NCI-H748 (cell line): Measurements from ENCODE around the gene SRPRB.

Source experiments
- DNase-seq: peaks from one replicate; lab custom pipeline; 2025; ENCODE audit not compliant: unreplicated experiment; lab: John Stamatoyannopoulos, UW

SRPRB gene

DNA sequence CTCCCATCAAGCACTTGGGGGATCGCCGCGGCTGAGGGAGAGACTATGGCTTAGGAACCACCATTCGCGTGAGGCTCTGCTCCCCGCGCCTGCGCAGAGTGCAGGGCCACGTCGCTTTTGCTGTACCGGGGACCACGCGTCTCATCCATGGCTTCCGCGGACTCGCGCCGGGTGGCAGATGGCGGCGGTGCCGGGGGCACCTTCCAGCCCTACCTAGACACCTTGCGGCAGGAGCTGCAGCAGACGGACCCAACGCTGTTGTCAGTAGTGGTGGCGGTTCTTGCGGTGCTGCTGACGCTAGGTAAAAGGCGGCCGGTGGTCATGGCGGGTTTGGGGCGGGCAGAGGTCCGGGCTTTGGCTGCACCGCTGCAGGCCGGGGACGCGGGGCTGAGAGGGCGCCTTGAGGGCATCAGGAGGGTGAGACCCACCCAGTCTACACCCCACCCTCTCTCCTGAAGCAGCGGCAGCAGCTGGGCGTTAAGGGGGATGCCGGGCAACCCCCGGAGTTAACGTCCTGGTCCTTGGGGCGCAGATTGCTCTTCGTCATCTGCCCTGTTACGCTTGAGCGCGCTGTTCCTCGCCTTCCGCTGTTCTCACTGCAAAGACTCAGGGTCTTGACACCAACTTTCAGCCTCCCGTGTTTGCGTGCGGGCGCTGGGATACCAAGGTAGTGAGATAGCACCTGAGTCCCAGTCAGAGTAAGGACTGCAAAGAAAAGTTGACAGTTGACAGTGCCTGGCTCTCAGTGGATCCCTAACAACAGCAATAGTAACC, at the start of gene SRPRB:
SRPRB (plus strand) TSS at position 114 of the 774 bp plus-strand sequence; CDS start at position 148, 34 bp downstream.
- peak; percentile 89 for DNase-seq

GRCh38 chr3:133756716-133757694, 48.6 kb upstream of the SRPRB start:
- DNase-seq, result no peak

DNA sequence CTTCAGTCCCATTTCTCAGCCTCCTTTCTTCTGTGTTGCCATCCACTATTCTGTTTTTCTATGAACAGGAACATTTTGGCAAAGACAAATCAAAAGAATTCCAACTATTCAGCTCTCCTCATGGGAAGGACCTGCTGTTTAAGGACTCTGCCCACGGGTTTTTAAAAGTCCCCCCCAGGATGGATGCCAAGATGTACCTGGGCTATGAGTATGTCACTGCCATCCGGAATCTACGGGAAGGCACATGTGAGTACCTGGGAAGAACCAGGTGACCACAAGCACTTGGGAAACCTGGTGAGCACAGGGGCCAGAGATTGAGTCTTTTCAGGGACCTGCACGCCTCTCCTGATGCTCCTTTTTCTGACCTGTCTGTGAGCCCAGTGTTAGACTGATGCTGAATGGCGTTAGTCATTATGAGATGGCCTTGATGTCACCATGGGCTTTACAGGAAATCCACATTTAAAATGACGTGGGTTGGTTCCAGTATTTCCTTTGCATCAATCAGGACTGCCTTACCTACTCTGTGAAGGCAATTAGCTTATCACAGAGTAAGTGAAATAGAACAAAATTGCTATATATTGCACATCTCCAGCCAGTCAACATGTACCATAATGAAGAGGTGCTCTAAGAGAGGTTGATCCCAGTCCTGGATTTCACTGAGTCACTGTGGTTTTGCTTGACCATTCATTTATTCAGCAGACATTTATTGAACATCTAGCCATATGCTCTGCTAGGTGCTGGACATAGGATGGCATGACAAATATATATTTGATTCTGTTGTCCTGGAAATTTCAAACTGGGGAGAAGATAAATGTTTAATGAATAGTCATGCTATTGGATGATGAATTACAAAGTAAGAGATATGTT, 47.7 kb upstream of the SRPRB start:
- no peak for DNase-seq

DNA sequence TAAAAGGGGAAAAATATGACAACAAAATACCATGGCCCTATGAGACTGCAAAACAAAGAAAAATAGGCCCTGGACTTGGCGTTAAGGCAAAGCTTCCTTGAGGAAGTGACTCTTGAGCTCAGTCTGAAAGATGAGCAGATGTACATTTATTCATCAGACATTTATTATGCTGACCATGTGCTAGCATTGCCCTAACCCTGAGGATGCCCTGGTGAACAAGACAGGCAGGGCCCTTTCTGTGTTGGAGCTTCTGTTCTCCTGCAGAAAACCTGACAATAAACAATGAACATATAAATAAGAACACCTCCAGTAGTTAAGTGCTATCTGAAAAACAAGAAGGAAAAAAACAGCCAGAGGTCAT, 47.1 kb upstream of the SRPRB start:
- no peak for DNase-seq

DNA sequence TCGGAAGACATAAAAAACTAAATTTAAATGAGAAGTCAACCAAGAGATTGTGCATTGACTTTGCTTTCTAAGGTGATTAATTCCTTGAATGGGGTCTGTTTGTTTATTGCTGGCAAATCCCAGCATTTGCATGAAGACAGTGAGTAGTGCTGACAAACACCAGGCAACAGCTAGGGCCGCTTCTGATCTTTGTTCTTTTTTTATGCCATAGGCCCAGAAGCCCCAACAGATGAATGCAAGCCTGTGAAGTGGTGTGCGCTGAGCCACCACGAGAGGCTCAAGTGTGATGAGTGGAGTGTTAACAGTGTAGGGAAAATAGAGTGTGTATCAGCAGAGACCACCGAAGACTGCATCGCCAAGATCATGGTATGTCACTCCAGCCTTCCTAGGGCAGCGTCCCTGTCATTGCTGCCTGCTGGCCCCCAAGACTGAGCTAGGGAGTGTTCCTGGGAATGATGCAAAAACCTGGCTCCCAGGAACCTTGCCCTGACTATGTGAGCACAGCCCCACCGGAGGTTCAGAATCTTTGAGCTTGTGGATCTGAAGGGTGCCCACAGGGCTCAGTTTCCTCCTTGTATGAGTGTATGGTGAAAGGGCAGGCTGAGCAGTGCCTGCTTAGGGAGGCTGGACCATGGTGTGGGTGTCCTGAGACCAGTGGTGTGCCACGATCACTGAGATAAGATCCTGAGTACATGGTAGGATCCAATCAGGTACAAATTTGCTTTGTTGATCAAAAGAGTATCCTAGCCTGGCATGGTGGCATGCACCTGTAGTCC, 46.5 kb upstream of the SRPRB start:
- no peak for DNase-seq

DNA sequence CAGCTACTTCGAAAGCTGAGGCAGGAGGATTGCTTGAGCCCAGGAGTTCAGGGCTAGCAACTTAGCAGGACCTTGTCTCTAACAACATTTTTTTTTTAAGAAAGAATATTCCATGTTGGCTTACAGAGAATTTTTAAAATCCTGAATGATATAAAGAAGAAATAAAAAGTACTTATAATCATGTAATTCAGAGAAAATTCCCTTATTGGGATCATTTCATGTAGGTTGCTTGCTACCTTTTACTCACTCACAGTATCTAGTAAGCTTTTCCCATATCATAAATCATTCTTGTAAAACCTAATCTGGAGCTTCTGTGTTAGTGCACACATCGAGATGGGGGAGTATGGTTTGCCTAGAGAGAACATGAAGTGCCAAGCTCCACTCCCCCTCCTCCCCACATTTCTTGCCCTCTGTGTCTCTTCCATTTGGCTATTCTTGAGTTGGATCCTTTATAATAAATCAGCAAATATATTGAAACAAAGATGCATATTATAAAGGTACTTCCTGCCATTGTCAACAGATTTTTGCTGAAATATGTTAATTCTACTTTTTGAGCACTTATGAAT, 45.8 kb upstream of the SRPRB start:
- no peak for DNase-seq

DNA sequence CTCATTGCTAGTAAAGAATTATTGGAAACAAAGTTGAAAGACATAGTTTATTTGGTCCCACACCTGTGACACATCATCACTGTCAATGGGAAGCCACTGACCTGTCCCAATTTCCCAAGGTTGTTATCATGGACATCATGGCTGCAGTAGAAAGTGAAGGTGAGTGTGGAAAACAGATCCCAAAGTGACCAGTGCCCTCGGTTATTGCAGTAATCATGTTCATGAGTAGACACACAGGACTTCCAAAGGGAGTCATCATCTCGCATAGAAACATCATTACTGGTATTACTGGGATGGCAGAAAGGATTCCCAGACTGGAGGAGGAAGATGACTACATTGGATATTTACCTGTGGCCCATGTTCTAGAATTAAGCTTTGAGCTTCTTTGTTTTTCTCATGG, 44.7 kb upstream of the SRPRB start:
- no peak for DNase-seq

DNA sequence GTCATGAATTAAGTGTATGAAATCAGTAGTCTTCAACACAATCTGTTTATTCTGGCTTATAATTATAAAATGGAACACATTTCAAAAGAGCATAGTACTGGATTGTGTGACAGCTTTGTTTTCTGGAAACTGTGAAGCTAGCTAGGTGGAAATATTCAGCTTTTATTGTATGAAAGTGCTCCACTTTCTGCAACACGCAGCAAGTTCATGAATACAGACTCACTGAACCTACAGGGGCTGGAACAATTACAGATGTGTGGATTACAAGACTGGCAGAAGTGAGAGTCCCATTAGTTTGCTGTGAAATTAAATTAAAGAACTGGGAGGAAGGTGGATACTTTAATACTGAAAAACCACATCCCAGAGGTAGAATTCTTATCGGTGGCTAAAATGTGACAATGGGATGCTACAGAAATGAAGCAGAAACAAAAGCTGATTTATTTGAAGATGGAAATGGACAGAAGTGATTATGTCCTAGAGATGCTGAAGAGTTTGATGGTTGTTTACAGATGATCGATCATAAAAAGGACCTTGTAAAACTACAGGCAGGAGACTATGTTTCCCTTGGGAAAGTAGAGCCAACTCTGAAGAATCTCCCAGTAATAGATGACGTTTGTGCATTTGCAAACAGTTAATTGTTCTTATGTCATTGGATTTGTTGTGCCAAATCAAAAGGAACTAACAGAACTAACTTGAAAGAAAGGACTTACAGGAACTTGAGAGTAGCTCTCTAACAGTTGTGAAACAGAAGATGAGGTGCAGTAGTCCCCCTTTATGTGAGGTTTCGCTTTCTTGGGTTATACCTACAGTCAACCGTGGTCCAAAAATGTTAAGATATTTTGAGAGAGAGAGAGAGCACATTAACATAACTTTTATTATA, 43.8 kb upstream of the SRPRB start:
- no peak for DNase-seq

GRCh38 chr3:133762539-133762938, 43.1 kb upstream of the SRPRB start:
- no peak for DNase-seq

DNA sequence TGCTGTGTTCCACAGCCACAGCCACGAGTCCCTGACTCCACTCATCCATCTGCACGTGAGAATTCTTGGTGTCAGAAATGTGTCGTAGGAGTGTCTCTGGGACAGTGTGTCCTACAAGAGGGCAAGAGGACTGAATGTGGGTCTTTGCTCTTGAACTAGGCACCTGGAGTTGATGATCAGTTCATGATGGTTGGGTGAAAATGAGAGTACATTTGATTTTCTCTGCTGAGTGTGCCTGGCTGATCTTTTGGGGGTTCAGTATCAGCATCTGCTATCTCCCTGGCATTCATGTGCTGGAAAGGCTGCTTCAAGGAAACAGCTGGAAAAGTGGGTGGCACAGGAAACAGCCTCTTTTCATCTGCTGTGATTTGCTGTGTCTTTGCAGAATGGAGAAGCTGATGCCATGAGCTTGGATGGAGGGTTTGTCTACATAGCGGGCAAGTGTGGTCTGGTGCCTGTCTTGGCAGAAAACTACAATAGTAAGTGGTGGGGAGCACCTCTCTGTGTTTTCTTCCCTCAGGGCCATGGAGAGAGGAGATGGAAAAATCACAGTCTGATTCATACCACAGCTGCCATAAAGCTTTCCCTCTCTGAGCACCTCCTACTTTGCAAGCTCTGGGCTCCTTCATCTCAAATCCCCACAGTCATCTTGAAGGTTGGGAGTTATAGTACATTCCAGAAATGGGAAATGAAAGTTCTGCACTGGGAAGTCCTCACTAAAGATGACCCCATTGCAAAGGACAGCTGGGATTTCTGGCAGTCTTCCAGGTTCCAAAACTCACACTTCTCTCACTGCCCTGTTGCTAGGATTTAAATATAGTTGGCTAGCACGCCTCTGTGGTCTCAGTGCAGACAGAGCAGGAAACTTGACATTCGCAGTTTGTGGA, 41.6 kb upstream of the SRPRB start:
- DNase-seq, result peak; percentile 5

- no peak for DNase-seq
Observed at GRCh38 chr3:133765256-133765655, 40.4 kb upstream of the SRPRB start.

- DNase-seq, result no peak
Observed at GRCh38 chr3:133767607-133768006, 38.0 kb upstream of the SRPRB start.

DNA sequence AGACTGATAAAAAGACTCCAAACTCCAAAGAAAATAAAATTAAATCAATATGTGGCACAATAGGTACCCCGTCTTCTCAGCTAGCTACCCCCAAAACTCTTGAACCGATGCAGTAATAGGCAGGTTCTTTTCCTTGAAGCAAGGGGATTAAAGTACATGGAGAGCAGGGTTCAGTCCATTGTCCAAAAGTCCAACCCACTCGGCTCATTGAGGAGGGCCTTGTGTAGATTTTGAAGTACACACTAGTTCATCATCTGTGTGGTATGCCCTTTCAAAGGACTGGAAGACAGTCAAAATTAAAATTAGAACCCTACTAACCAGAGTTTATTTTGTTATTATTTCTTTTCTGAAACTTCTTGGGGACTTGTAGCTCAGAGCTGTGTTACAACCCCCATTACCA, 36.1 kb upstream of the SRPRB start:
- DNase-seq, result no peak

- DNase-seq, result no peak
Observed at GRCh38 chr3:133773732-133774131, 31.9 kb upstream of the SRPRB start.

DNA sequence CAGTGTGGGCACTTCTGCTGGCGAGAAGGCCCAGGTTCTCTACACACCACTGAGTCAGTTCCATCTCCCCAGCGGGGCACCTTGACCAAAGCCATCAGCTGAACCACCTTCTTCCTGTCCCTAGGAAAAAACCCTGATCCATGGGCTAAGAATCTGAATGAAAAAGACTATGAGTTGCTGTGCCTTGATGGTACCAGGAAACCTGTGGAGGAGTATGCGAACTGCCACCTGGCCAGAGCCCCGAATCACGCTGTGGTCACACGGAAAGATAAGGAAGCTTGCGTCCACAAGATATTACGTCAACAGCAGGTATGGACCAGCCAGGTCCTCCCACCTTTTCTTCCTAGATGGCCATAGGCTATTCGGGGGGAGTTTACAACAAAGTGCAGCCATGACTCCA, 30.3 kb upstream of the SRPRB start:
- no peak for DNase-seq

- DNase-seq, result no peak
Observed at GRCh38 chr3:133775835-133776234, 29.8 kb upstream of the SRPRB start.

GRCh38 chr3:133776794-133777438, 28.7 kb upstream of the SRPRB start:
- no peak for DNase-seq
